Medulla oblongata (tissue), 1 donor: Measurements from ENCODE around the gene SMG7.
A peak's percentile ranks its signal among the peaks of the same experiment; 100 is the strongest.

Experiments used
- DNase-seq: peaks from one replicate; pipeline ENCODE4 v3.0.0-alpha.2; 2015; ENCODE audit errors: extremely low spot score

The SMG7 gene

DNA sequence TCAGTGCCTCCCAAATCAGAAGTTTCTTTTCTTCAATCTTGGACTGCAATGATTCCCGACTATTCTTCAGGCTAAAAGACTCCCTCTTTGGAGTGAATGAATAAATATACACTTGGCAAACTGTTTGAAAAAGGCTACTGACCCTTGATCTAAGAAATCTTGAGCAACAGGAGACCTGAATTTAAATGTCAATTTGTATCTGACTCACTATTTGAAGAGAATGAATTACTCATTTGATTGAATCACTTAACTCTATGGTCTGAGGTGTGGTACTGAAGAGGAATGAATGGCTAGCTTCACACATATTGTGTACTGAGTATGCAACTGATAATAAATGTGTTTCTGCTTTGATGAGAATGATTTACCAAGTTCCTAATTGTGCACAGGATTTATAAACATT is 4.6 kb upstream of the SMG7 start:
- no peak for DNase-seq

DNA sequence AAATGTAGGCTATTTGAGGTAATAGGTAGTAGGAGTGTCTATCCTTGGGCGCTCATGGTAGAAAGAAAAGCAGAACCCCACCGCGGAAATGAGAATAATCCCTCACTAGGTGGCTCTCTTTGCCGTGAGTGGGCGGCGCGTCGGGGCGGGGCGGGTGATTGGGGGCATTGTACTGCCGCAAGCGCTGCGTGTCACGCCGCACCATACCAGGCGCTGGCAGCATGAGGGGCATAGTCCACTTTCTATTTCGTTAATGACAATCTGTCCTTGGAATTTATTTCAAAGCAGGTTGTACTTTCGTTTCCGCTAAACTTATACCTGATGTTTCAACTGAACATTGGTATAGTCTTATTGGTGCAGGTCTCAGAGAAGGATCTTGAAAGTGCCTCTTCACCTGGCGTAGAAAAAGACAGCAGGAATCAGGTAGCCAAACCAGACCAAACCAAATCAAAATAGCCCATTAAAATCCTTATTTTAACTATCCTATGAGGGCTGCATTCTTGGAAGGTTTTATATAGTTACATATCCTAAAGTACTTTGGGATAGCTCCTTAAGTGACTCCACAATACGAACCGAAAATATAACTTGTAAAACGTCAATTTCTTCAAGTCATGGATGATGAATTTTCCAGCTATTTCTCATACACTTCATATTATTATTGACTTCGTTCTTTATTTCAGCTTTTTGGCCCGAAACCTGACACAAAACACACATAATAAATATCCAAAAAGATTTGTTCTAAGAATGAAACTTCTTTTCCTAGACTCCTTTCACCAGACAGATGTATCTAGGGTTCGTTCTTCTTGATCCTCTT is 1.9 kb upstream of the SMG7 start:
- peak; percentile 91 for DNase-seq

DNA sequence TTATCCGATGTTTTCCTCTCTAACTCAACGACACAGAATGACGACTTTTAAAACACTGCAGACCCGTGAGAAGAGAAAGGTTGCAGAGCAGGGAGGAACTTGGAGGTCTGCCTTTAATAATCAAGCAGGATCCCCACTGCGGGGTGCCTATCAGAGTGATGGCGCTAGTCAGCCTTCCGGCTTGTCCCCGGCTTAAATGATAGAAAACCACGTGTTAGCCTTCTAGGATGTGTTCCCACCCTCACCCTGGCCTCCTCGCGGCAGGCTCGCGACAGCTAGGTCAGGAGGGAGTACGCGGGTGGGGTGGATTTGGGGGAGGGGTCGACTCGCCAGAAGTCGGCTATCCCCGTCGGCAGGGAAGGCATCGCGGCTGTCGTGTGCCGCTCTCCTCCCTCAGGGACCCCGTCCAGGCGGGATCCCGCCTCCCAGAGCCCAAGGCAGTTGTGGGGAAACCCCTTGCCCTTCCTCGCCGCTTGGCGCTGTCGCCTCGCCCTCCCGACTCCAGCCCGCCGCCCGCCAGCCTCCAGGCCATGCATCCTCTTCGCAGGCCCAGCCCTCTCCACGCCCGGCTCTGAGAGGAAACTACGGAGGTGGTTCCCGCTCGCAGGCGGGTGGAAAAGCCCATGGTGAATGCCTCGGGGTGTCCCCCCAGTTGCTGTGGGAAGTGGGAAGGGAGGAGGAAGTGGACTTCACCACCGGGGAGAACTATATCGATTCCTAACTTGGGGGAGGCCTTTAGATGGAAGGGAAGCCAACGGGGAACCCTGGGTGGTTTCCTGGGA is 1.1 kb upstream of the SMG7 start:
- DNase-seq, result peak; percentile 84

DNA sequence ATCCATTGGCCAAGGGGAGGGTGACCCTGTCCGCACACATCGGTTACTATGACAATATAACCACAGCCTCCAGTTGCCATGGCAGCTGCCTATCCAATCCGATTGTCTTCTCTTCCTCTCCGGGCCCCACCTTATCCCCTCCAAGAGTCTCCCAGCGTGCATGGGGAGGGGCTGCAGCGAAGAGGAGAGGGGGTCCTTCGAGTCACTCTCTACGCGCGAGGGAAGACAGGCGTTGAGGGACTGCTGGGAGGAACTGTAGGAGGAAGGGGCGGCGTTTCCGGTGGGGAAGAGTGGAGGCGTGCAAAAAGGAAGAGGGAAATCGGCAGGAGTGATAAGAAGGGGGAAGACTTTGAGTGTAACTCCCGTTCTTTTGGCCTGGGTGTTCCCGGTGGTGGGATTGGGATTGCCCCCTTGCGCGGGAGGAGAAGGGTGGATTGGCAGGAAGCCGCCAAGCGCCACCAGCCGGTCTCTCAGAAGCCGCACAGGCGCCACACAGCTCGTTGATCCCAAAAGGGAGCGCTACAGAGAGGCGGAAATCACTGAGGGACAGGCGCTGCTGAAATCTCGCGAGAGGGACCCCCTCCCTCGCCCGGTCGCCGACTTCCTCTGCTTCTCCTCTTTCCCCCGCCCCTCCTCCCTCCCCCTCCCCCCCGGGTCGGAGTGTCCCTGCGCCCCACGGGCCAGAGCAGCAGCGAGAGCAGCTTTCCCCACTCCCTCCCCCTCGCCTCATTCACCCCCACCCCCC is 384 bp upstream of the SMG7 start:
- DNase-seq, result peak; percentile 97

DNA sequence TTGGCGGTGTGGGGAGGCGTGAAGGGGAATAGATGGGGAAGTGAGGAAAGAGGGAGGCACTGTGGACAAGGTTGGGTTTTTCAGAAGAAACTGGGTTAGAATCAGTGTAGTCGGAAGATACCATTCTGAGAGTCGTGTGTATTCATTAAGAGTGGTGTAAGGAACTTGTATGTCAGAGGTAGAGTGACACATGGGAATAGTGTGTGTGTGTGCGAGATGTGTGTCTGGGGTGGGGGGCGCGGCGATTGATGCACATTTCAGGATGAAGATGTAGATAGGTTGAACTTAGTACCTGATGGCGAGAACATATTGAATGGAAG is 878 bp downstream of the SMG7 start:
- no peak for DNase-seq

DNA sequence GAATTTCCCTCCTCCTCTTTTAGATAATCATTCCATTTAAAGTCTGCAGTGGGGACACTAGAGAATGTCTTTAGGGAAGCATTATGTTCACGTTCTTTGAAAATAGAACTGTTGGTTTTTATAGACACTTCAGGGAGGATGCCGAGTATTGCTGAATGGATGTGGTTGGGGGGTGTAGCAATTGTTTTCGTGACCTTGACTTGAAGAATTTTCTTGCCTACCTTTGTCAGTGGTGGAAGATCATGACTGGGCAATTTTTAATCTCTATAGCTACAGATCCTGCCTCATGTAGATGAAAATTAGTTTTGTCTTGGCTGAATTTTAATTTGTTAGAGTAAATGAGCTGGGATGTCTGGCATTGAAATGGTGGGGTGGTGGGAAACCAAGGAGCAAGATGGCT is 3.8 kb downstream of the SMG7 start:
- DNase-seq, result no peak

DNA sequence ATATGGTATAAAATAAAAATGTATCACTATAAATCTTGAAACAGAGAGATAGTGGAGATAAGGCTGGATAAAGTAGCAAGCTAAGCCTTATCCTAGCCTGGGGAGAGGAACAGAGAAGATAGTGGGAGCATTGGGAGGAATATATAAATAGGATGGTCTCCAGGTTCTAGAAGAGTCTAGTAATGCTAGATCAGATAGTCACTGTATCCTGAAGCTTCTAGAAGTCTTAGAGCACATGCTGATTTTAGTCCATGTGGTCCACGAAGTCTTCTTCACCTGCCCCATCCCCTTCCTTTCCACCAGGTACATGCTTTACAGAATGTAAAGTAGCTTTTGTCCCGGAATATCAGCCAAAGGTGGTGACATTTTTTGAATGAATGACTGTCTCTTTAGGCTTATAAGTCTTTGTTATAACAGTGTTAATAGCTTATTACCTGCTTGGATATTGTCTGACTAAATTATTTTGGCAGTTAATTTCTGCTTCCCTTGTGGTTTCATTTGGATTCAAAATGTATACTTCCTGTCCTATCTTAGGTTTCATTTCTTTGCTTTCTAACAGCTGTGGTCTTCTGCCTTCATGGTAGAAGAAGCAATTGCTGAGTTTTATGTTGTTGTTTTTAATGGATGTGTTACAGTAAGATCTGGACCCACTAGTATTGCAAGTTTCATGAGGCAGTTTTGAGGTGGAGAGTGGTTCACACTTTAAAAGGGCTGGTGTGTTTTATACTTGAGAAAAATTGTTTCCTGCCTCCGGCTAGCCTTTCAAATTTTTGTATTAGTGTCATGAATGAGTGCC is 5.9 kb downstream of the SMG7 start:
- DNase-seq, result no peak

DNA sequence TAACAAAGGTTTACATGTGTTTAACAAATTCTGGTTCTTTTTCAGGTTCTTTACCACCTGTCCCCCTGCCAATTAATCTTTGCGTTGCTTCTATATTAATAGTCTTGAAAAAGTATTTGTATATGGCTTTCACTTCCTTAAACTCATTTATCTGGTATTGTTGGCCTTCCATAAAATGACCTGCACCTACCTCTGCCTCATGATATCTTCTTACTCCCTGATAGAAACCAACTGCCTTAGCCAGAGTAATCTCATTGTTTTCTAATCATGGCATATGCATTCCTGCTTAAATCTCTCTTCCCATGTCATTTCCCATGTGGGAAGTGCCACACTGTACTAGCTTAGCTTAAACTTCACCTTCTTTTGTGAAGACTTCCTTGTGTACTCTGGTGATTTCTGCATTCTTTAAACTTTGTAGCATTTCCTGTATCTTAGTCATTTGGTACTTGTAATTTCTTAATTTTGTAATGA is 8.7 kb downstream of the SMG7 start:
- DNase-seq, result no peak

DNA sequence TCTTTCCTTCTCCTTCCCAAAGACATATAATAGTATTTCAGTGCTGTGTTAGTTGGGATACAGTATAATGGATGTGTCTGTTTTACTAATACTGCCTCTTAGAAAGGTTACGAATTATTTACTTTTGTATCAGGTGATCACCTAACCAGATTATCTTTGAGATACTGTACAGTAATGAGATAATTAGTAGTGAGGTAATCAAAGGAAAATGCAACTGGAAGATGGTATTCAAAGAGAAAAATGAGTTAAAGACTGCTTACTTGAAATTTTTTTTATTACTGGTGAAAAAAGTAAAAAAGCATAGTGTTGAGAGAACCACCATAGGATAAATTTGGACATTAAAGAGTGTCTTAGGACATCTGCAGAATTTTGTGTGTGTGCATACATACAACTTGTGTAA is 10.9 kb downstream of the SMG7 start:
- no peak for DNase-seq

DNA sequence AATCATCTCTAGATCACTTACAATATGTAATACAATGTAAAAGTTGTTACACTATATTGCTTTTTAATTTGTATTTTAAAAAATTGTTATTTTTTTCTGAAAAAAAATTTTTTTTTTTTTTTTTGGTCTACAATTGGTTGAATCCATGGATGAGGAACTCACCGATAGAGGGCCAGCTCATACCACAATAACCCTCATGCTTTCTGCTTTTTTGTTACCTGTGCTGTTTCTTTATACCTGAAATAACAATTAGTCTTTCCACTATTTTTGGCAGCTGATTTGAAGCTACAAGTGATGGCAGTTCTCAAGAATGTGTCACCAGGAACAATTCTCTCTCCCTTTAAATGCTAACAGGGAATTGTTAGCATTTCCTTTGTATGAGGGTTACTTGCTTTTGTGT is 12.0 kb downstream of the SMG7 start:
- DNase-seq, result no peak

DNA sequence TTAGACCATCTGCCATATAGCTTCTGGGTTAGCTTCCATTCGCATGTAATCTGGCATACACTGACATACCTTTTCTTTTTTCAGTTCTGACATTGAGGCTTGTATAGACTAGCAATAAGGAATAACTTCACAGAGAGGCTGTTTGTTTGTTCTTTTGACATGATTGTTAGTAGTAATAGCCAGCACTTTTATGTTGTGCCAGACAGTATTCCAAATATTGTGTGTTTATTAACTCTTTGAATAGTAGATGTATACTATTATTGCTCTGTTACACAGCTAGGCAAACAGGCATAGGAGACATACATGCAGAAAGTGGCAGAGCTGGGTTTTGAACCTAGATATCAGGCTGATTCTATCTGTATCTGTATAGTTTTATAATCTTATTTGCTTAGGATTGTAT is 12.6 kb downstream of the SMG7 start:
- no peak for DNase-seq

DNA sequence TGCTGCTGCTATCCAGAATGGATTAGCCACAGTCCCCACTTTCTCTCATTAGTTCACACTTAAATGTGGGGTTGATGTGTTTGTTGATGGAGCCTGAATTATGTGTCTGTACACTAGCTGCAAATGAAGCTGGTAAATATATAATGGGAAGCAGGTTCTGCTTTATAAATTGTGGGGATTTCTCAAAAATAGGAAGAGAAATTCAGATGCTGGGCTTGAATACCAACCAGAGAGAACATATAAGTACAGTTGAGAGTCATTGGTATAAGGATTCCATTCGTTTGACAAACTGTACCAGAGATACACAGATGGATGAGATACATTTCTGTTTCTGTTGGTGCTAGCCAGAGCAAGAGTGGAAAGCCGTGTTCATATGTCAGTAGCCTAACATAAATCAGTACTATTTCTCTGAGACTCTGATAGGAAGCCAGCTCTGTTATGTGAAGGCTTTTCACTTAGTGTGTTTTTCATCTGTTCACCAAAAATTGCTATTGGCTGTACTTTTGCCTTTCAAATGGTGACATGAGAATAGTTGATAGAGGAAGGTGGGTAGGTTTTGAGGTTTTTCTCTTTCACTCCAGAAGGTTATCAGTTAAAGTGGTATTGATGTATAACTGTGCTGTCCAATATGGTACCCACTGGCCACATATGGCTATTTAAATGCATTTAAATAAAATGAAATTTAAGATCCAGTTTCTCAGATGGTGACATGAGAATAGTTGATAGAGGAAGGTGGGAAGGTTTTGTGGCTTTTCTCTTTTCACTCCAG is 15.6 kb downstream of the SMG7 start:
- DNase-seq, result no peak

DNA sequence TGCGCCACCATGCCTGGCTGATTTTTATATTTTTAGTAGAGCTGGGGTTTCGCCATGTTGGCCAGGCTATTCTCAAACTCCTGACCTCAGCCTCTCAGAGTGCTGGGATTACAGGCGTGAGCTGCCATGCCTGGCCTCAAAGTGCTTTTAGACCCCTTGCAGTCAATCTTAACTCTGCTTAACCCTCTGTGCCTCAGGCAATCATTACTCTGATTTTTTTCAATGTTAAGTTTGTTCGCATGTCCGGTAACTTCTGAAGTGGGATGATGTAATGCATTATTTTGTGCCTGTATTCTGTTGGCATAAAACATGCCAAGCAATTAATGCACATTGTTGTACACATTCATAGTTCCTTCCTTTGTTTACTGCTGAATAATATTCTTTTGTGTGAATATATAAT is 18.6 kb downstream of the SMG7 start:
- DNase-seq, result no peak

DNA sequence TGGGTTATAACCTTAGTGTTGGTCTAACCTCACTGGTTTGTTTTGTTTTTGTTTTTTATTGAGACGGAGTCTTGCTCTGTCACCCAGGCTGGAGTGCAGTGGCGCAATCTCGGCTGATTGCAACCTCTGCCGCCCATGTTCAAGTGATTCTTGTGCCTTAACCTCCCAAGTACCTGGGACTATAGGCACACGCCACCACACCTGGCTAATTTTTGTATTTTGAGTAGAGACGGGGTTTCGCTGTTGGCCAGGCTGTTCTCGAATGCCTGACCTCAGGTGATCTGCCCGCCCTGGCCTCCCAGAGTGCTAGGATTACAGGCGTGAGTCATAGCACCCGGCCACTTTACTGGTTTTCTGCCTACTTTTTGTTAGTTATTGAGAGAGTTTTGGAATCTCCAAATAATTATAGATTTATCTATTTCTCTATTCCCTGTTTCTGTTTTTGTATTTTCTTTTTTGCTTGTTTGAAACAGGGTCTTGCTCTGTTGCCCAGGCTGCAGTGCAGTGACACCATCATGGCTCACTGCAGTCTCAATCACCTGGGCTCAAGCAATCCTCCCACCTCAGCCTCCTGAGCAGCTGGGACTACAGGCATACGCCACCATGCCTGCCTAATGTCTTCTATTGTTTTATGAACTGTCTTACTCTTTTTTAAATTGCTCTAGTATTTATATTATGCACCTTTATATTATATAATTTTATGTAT is 21.4 kb downstream of the SMG7 start:
- no peak for DNase-seq

DNA sequence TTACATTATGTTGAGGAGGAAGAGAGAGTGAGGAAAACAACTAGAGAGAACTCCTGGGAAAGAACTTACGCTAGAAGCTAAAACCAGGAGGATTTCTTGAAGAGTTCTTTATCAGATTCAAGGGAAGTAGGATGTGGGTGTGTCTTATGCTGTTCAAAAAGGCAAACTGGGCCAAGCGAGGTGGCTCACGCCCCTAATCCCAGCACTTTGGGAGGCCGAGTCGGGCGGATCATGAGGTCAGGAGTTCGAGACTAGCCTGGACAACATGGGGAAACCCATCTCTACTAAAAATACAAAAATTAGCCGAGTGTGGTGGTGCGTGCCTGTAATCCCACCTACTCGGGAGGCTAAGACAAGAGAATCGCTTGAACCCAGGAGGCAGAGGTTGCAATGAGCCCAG is 23.1 kb downstream of the SMG7 start:
- DNase-seq, result no peak

DNA sequence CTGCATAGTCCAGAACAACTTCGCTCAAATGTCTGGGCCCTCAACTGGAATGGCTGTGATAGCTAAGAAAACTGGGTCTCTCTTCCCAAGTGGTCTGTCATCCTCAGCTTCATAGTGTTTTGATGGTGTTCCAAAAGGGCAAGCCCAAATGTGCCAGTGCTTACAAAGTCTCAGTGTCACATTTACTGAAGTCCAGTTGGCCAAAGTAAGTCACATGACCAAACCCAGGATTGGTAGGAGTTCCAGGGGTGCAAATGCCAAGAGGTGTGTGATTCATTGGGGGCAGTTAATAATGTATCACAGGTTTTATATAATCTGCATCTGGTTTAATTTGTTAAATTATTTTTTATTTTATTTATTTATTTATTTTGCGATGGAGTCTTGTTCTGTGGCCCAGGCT is 24.9 kb downstream of the SMG7 start:
- DNase-seq, result no peak

DNA sequence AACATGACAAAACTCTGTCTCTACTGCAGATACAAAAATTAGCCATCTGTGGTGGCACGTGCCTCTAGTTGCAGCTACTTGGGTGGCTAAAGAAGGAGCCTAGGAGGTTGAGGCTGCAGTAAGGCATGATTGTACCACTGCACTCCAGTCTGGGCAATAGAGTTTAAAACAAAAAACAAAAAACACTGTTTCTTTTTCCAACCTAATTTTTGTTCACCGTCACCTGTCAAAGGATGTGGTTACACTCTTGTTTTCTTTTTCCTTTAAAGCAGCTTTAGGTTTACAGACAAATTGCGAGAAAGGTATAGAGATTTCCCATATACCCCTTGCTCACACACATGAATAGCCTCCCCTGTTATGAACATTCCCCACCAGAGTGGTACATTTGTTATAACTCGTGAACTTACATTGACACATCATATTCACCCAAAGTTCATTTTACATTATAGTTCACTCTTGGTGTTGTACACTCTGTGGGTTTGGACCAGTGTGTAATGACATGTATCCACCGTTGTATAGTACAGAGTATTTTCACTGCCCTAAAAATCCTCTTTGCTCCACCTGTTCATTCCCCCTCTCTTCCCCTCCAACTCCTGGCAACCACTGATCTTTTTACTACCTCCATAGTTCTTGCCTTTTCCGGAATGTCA is 26.2 kb downstream of the SMG7 start:
- no peak for DNase-seq

DNA sequence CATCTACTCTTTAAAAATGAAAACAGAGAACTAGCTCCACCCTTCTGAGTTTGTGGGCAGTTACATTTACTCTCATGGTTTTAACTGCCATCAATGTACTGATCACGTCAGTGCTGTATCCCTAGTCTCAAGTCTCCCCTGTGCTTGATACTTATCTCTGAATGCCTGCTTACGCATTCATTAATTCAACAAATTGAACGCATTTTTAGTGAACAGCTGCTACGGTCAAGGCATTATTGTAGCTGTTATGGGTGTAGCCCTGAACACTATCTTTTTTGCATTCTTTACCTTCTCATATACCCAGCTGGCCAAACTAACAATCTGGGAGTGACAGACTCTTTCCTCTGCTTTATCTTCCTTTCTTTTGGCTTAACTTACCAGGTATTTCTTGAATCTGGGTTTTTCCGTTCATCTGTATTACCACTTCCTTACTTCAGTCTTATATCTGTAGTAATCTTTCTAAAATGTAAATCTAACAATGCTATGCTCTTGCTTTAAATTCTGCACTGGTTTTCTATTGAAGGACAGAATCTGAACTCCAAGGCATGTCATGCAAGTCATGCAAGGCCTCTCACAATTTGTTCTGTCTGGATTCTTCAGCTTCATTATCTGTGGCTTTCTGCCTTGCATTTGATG is 33.3 kb downstream of the SMG7 start:
- DNase-seq, result no peak

DNA sequence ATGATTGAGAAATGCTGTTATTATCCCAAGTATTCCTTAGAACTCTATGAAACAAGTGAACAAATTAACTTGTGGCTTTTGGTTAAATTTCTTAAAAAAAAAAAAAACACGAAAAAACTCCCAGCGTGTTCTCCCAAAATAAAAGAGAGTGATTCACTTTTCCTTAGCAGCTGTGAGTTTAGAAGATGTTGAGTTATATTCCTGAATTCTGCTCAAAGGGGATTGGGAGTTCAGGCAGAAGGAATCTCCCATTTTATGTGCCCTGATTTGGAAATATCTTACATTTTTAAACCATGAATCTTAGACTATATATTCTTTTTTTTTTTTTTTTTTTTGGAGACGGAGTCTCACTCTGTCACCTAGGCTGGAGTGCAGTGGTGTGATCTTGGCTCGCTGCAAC is 34.3 kb downstream of the SMG7 start:
- DNase-seq, result no peak
